K562 treated with DMSO at 1 percent for 24 hours (cell line): Measurements from ENCODE around the gene MYH1. TPM values are rescaled to one million over a fixed set of nuclear protein-coding genes. Genes with fewer than 3 reads are reported as not detected.

Experiments
- total RNA-seq: library from RNA; unstranded; fragments of 300-600 nt; gene quantifications from 2 replicates; pipeline ENCODE4 v1.2.3, GENCODE V29; 2022; ENCODE audit warnings: low read depth; ENCODE audit not compliant: insufficient read depth

The MYH1 gene
- total RNA-seq = not detected in 2 replicates

DNA sequence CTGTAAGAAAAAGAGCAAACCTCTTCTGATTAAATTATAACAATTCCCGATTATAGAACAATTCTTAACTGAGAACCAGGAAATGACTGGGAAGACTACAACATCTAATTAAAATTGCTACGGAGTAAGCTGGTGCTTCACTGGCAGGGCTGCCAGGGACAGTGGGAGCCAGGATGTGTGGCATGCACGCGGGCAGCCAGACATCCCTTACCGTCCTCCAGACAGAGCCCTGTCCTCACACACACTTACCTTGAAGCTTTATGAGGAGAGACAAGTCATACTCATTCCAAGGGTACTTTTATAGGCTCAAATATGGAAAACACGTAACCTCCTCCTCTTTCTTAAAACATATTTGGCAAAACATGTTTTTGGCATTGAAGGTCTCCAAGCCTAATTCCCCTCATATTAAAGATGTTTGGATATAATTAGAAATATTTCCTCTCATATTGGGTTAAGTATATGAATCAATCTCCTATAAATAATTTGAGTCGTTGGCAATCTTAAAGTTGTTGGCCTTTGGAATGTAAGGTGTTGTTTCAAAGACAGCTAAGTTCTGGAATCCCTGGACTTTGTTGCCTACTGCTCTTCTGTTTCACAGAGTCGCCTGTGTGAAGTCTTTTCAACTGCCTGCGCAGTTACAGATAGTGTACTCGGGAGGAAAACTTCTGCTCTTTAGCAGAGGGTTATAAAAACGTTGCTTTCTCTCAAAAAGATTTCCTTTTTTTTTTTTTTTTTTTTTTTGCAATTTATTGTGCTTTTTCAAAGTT lies at the start of gene MYH1:
MYH1 (minus strand) TSS at position 272 of the 767 bp plus-strand sequence. CDS start 1,900 bp downstream, outside the sequence.

DNA sequence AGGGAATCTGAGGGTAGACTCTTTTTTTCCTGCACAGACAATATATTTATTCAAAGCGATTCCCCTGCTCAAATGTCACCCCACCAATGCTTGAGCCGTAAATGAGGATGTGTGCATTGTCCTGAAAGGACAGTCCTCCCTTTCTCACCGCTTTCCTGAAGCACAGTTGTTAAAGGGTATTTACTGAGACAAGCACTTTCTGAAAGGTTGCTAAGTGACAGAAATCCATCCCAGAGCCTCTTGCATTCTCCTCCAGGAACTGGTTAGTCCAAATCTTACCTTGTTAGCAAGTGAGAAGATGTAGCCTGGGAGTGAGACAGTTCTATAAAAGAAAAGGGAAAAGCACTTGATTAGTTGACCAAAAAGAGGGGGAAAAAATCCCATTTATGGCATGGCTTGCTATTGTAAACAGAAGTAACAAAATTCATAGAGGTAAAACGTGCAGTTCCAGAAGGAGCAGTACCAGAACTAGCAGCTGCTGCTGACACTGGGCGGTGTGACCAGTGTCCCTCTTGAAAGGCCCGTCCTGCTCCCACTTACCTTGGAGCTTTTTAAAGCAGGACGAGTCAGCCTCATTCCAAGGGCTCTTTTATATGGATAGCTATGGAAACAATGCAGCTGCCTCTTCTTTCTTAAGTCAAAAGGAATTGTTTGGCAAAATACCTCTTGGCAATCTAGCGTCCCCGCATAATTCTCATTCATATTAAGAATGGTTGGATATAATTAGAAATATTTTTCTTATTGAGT lies 30.9 kb upstream of the MYH1 start, which contains the start of gene MYH2:
MYH2 (minus strand) TSS at position 563 of the 747 bp plus-strand sequence. CDS start 1,738 bp downstream, outside the sequence.

DNA sequence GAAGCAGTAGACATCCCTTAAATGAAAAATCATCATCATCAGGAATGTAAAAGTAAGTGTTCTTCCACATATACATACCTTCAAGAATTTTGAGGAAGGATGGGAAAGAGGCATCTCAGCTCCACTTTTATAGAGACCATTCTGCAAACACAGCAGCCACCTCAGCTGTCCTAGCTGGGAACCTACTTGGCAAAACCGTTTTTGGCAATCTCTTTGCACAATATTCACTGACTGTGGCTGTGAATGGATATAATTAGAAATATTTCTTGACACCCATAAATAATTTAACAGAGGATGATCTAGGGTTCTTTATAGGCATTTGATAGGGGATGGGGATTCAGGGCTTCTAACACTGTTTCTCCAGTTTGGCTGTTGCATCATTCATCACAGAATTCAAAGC lies 48.9 kb downstream of the MYH1 start, which contains the start of gene MYH4:
MYH4 (minus strand) TSS at position 101 of the 400 bp plus-strand sequence. CDS start 2,814 bp downstream, outside the sequence.

Other genes with a start within 250 kb of the MYH1 start
- not detected in 2 replicates for gene MYH13, start 145.5 kb downstream of the MYH1 start, total RNA-seq
- not detected in 2 replicates for gene MYH8, start 96.6 kb downstream of the MYH1 start, total RNA-seq
- gene MYH4, start 49.0 kb downstream of the MYH1 start, total RNA-seq = not detected in 2 replicates
- gene MYH2, start 31.1 kb upstream of the MYH1 start, total RNA-seq = not detected in 2 replicates
- 0.15 and 0.19 TPM in 2 replicates for gene MYH3, start 138.8 kb upstream of the MYH1 start, total RNA-seq
- 6.5 and 7.8 TPM in 2 replicates for gene SCO1, start 179.0 kb upstream of the MYH1 start, total RNA-seq
- gene ADPRM, start 179.1 kb upstream of the MYH1 start, total RNA-seq = 5.2 and 6.3 TPM in 2 replicates
- gene TMEM220, start 211.5 kb upstream of the MYH1 start, total RNA-seq = not detected in 2 replicates